Activated T-cell treated with anti-CD3 and anti-CD28 coated beads for 48 hours (primary cell): ENCODE measurements around the gene TP53TG5.

Source experiments
- DNase-seq: peaks from one replicate; pipeline ENCODE4 v3.0.0-alpha.2; 2020; ENCODE audit warnings: low read depth

TP53TG5 gene

DNA sequence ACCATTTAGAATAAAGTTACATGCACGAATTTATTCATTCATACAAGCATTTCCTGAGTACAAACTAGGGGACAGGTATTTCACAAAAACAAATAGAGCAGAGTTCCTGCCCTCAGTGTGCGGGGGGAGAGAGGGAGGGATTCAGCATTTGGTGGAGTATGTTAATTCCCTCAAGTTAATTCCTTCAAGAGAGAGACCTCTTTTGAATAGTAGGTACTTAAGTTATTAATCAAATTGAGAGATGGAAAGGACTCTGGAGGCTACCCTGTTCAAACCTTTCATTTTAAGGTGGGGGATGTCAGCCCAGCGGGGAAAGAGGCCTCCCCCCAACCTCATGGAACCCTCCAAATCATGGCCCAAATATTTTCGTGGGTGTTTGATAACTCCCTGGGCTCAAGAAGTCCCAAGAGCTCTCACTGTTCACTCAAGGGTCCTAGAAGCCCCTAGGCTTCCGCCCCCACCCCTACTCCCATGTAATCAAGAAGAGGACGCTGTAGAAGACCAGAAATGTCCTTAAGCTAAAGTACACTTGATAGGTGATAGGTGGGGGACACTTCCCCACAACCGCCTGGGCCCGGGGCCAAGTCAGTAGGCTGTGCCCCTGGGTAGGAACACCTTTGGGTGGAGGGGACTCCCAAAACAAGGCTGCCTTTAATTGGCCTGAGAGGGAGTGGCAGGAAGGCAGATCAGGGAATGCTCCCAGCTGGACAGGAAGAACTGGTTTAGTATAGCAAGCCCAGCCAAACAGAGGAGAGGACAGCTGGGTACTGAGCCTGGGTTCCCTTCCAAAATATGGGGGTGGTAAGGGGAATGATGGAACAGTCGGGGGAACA, 32.8 kb downstream of the TP53TG5 start:
- no peak for DNase-seq

DNA sequence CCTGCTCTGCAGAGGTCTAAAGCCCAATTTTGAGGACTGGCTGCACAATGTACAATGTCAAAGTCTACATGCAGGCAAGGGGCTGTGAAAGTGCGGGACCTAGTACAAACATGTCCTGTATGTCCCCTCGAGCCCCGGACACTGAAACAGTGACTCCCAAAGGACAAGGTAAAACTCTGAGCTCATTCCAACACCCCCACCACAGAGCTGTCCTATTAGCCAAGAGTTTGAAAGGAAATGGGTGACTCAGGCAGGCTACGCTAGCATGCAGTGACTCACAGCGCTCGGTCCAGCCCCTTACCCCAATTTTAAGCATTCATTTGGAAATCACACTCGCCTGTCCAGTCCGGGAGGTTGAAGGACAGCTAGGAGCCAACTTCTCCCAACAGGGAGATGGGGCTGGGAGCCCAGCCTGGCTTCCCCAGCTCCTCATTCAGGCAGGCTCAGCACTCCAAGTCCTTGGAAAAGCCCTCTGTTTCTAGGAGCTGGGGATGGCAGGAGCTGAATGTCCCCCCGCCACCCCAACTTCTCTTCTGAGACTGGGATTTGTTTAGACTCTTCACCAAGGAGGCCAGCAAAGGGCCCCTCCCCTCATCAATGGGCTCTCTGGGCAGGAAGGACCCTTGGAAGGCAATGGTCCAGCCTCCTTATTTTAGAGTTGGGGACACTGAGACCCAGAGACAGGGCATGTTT, 33.8 kb downstream of the TP53TG5 start:
- no peak for DNase-seq

- DNase-seq, result no peak
Measured at GRCh38 chr20:45343532-45344167, 34.5 kb downstream of the TP53TG5 start.

DNA sequence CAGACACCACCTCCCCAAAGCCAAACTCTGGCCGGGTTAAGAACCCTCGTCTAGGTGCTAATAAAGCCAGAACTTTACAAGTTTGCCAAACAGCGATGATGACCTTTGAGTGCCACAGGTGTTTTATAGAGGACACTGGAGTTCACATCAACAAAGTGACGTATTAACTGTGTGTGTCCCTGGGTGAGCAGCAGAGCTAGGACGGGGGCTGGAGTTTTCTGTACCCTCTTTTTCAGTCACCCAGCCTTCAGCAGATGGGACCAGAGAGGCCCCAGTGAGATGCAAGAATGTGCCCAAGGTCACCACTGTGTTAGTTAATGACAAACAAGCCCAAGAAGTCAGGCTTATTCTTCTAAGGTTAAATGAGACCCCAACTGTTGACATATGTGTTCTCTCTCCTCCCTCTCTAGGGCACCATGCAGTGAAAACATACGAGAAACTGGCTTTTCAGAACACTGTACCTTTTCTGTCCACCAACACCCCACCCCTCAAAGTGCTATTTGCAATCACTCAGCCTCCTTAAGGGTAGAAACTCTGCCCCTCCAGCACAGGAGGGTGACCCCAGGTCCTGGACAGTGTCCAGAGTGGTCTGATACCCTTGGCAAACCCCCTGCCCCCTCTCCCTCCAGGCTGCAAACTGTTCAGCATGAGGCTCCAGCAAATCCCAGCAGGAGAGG, 35.1 kb downstream of the TP53TG5 start:
- no peak for DNase-seq

DNA sequence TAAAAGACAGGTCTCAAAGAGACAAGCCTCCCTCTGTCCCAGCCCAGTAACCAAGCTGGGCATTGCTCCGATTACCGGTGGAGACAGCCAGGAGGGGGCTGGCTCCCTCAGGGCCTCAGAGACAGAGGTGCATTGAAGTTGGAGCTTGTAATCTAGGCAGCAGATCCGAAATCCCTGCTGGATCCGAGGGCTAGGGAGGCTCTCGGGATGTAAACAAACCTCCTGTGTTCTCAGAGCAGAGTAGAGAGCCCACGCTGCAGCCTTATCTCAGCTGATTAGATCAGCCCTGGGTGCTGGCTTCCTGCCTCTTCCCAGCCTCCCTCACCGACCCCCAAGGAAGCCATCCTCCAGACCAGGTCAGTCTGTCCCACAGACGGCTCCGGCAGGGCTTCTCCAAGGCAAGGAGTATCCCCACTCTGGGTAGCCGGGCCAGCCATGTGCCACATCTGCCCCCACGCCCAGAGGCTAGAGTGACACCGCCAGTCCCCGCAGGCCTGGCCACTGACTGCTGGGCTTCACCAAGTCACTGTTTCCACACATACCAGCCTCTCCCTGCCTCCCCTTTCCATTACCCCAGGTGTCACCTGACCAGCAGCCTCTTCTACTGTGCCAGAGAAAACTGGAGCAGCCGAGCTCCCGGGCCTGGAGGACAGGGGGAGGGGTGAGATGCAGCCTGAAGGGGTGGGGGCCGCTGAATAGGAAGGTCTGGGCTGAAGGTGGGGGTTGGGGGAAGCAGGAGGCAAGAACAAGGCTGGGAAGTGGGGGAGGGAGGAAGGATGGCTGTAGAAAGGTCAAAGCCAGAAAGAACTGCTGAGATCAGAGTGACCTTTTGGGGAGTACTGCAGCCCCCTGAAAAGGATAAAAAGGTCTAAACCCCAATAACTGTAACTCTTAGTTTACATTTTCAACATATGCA, 35.9 kb downstream of the TP53TG5 start:
- no peak for DNase-seq

GRCh38 chr20:45341579-45341938, 36.6 kb downstream of the TP53TG5 start:
- DNase-seq, result no peak

DNA sequence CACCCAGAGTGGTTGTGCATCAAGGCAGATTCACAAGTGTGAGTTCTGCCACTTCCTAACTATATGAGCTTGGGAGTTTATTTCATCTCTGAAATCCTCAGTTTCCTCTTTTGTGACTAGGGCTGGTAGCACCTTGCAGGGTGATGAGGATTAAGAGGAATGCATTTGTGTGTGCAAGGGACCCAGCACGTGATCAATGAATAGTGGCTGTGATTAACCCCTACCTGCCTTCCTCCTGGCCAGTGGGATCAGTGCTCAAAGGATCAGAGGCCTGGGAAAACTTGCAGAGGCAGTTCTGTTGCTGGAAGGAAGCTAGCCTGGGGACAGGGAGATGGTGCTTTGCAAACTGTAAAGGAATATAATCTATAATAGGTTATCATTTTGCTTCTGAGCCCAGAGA, 37.2 kb downstream of the TP53TG5 start:
- no peak for DNase-seq

GRCh38 chr20:45340236-45340847, 37.8 kb downstream of the TP53TG5 start:
- DNase-seq, result no peak

DNA sequence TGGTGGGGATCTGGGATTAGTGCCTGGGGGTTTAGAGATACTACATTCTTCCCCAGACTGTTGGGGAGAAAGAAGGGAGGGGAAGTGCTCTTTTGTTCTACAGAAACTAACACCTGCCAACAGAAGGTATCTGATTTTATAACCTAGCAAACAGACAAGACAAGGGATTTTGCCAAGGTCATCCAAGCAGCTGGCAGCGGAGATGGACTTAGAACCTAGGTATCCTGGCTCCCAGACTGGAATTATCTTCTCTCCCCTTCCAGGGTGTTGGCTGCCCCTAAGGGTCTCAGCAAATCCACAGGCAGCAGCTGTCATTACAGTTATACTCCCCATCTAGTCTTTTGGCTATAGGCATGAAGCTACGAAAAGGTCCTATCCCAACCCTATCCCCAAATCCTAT, 38.3 kb downstream of the TP53TG5 start:
- DNase-seq, result no peak

DNA sequence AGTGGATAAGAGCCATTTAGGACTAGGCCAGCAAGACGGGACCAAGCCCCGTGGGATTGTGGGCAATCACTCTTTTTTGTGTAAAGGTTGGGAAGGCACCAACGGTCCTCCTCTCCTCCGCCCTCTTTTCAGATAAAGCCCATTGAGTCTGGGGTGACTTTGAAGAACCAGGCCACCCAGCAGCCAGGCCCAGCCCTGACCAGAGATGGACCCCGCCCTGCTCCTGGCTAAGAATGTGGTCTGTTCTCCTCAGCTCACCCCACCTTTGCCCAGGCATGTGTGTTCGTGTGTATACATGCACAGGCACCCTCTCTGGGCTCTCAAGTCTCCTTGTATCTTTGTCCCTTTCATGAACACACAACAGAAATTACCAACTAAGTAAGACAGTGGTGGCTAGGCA, 39.0 kb downstream of the TP53TG5 start:
- no peak for DNase-seq

- DNase-seq, result no peak
Measured at GRCh38 chr20:45338121-45339030, 39.7 kb downstream of the TP53TG5 start.

- DNase-seq, result no peak
Measured at GRCh38 chr20:45337367-45338120, 40.6 kb downstream of the TP53TG5 start.

- DNase-seq, result no peak
Measured at GRCh38 chr20:45336530-45337366, 41.4 kb downstream of the TP53TG5 start.

DNA sequence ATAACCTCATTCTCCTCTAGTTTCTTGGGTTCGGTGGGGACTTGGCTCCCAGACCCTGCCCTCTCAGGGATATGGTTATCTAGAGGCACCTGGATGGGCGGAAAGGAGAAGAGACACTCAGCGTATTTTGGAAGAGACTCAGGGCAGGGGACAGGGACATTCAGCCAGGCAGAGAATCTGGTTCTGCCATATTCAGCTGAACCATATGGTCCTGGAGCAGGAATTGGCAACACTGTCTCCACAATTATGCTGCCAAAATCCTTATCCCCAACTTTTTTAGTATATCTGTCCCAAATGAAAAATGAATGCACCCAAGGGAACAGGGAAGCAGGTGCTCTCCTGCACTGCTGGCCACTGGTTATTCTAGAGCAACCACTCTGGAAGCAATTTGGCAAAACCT, 47.6 kb downstream of the TP53TG5 start:
- no peak for DNase-seq

- DNase-seq, result no peak
Measured at GRCh38 chr20:45329497-45330319, 48.4 kb downstream of the TP53TG5 start.

DNA sequence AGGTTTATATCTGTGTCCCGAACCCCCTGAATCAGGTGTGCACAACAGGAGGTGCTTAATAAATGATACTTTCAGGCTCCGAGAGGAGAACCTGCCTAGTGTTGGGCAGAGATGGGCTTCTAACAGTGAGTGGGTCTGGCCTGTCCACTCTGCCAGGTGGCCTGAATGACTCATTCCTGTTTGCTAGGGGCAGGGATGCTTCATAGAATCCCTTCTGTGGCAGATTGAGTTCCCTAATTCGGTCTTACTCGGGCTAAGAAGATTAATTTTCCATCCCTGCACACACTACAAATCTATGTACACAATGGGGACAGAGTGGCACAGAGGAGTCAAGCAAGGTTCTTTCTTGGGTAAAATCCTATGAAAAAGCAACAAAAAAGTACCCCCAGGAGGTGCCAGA, 49.7 kb downstream of the TP53TG5 start:
- DNase-seq, result no peak

GRCh38 chr20:45325371-45325770, 52.8 kb downstream of the TP53TG5 start:
- DNase-seq, result no peak
